Muscle layer of colon (tissue), 2 donors: ENCODE results near the gene GNMT.
A peak's percentile ranks its signal among the peaks of the same experiment; 100 is the strongest.
"Not testable (repeated sequence)": the region's sequence is repeated elsewhere in the genome, so short reads cannot be mapped to it uniquely, and the experiment has no call there.

Experiments used
- H3K27ac ChIP-seq: one replicate; pipeline ENCODE4 v1.7.0; 2013; ENCODE audit warnings: low read depth, mild to moderate bottlenecking, low read length, moderate library complexity
- H3K27me3 ChIP-seq, 2 donors: one replicate each; pipeline ENCODE4 v1.7.0; 2013; ENCODE audit warnings: low read length in 2 of 2, mild to moderate bottlenecking in 2 of 2; ENCODE audit not compliant: insufficient read depth in 2 of 2, control insufficient read depth in 1 of 2
- H3K36me3 ChIP-seq: one replicate; pipeline ENCODE4 v1.7.0; 2013; ENCODE audit warnings: mild to moderate bottlenecking, low read length; ENCODE audit not compliant: insufficient read depth
- H3K4me1 ChIP-seq: one replicate; pipeline ENCODE4 v1.7.0; 2013; ENCODE audit warnings: mild to moderate bottlenecking, low read length; ENCODE audit not compliant: insufficient read depth
- H3K4me3 ChIP-seq, 2 donors: one replicate each; pipeline ENCODE4 v1.7.0; 2013; ENCODE audit warnings: low read length in 2 of 2, low read depth in 1 of 2, mild to moderate bottlenecking in 1 of 2, moderate library complexity in 1 of 2
- H3K9ac ChIP-seq: one replicate; pipeline ENCODE4 v1.7.0; 2013; ENCODE audit warnings: low read length
- H3K9me3 ChIP-seq: one replicate; pipeline ENCODE4 v1.7.0; 2013; ENCODE audit warnings: mild to moderate bottlenecking, low read length
- donor health status: abdominal sarcoma.
- donor health status: Adenocarcinoma of cecum.

Gene GNMT

DNA sequence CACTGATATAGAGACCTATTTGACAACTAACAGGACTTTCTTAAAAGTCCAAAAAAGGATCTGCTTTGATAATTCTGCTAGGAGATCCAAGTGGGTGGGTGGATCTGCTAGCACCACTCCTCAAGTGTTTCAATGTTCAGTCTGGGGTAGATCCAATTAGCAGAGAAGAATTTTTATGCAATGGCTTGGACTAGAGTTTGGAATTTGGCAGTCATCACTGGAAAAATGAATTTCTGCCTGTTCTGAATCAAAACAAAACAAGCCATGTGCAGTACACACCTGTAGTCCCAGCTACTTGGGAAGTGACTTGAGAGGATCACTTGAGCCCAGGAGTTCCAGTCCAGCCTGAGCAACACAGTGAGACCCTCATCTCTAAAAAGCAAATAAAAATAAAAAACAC lies 12.6 kb upstream of the GNMT start:
- no peaks in the 10 kb centered on the region for H3K4me1 ChIP-seq
- H3K36me3 ChIP-seq: peaks cover 10% of the 10 kb centered on the region
- H3K27ac ChIP-seq: no peak overlapping the region

DNA sequence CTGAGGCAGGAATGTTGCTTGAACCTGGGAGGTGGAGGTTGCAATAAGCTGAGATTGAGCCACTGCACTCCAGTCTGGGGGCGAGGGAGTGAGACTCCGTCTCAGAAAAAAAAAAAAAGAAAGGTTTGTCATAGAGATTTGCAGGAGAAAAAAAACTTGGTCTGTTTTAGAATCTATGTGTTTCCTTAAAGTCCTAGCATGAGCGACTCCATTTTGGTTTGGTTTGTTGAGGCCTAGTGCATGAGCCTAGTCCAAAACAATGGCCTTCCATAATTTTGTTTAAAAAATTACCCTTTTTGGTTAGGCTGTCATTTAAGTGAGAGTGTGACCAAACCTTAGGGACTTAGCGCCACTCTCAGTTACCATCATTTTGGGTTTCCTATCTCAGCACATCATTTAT lies 8.2 kb upstream of the GNMT start:
- H3K9me3 ChIP-seq: no peaks in the 10 kb centered on the region
- no peaks in the 10 kb centered on the region for H3K36me3 ChIP-seq
- no peak overlapping the region for H3K9ac ChIP-seq
- no peaks in the 10 kb centered on the region for H3K27me3 ChIP-seq
- no peak overlapping the region for H3K27ac ChIP-seq
- no peaks in the 10 kb centered on the region for H3K4me1 ChIP-seq
- H3K4me3 ChIP-seq: no peak overlapping the region

More for the DNA sequence above, 12.6 kb upstream of the GNMT start:
- Histone ChIP-seq H3K9me3 (no peaks in the 10 kb centered on the region), H3K4me3 (no peak overlapping the region), H3K27me3 (no peaks in the 10 kb centered on the region), H3K9ac (no peak overlapping the region)

DNA sequence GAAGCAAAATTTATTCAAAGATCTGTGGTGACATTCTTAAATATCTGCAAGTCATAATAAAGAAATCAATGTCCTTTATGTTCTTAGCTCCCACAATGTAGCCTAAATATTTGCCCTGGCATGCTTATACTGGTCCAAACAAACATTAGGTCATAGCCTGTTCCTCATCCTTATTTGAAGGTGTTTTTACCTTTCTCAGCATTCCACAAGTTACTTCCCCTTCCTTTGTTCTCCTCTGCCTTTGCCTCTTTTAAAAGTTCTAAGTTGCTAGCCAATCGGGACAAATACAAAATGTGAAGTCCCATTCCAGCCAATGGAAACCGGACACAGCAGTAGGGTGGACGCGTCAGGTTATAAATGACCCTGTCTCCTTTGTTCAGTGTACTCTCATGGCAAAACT lies 6.1 kb upstream of the GNMT start:
- H3K9ac ChIP-seq, H3K4me1 ChIP-seq, H3K36me3 ChIP-seq, H3K27me3 ChIP-seq, H3K27ac ChIP-seq, H3K9me3 ChIP-seq, H3K4me3 ChIP-seq: not testable (repeated sequence)

DNA sequence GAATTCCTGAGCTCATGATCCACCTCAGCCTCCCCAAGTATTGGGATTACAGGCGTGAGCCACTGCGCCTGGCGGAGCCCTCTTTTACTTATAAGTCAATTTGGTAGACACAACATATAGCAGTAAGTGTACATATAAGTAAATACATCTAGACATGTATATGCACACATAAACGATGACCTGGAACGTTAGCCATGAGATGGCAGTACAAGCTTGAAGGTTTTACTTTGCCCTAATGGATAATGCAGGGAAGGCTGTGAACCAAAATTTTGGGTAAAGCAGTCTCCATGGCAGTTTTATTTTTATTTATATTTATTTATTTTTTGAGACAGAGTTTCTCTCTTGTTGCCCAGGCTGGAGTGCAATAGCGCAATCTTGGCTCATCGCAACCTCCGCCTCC lies 2.4 kb upstream of the GNMT start:
- Histone ChIP-seq H3K27me3 (peaks cover 0 to 4% of the 10 kb centered on the region in 2 donors), H3K36me3 (no peaks in the 10 kb centered on the region), H3K9ac (no peak overlapping the region), H3K27ac (no peak overlapping the region), H3K4me3 (no peak overlapping the region), H3K4me1 (peaks cover 11% of the 10 kb centered on the region), H3K9me3 (no peaks in the 10 kb centered on the region)

DNA sequence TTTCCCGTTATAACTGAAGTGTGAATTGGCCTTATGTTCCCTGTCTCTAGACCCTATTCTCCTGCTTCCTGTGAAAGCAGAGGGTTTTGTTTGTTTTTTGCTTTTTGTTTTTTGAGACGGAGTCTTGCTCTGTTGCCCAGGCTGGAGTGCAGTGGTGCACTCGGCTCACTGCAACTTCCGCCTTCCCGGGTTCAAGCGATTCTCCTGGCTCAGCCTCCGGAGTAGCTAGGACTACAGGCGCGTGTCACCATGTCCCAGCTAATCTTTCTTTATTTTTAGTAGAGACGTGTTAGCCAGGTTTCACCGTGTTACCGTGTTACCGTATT lies 674 bp upstream of the GNMT start:
- H3K36me3 ChIP-seq: peaks cover 11% of the 10 kb centered on the region
- peaks cover 11% of the 10 kb centered on the region for H3K4me1 ChIP-seq
- peak overlapping the region in 1 of 2 donors; percentile 57 for H3K4me3 ChIP-seq
- H3K27me3 ChIP-seq: peaks cover 0 to 4% of the 10 kb centered on the region in 2 donors
- H3K27ac ChIP-seq: no peak overlapping the region
- no peaks in the 10 kb centered on the region for H3K9me3 ChIP-seq
- H3K9ac ChIP-seq: peak overlapping the region; percentile 1

DNA sequence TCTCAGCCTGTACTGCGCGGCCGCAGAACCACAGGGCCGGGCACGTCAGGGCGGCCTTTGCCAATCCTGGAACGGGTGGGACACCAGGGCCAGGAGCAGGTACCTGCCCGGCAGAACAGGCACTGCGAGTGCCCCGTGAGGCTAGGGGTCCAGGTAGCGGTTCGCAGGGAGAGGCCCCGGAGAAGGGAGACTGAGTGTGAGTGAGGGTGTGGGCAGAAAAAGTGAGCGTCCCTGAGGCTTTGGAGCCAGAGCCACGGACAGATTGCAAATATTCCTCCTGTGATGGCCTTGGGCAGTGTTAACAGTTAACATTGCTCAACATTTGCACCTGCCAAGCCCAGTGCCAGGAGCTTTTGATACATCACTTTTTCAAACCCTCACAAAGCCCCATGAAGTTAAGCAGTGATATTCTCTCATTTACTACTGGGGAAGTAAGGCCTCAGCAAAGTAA lies 491 bp downstream of the GNMT start:
- Histone ChIP-seq H3K4me1 (peaks cover 11% of the 10 kb centered on the region), H3K9me3 (no peaks in the 10 kb centered on the region), H3K36me3 (peaks cover 21% of the 10 kb centered on the region), H3K27me3 (peaks cover 0 to 4% of the 10 kb centered on the region in 2 donors), H3K9ac (no peak overlapping the region), H3K4me3 (peak overlapping the region; percentile 56 to 57), H3K27ac (no peak overlapping the region)

DNA sequence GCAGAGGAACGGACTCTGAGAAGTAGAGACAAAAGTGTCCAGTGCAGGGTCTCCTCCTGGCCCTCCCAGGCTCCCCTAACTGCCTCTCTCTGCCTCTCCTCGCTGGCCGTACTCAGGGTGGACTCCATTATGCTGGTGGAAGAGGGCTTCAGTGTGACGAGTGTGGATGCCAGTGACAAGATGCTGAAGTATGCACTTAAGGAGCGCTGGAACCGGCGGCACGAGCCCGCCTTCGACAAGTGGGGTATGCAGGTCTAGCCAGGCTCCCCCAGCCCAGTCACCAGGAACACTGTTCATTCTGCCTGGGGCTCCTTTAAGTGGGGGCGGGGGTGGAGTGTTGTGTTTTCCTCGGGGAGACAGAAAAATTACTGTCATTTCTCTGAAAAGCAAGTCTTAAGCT lies 1.5 kb downstream of the GNMT start:
- Histone ChIP-seq H3K27ac (no peak overlapping the region), H3K4me3 (no peak overlapping the region), H3K9ac (no peak overlapping the region), H3K4me1 (peaks cover 11% of the 10 kb centered on the region), H3K27me3 (peaks cover 0 to 4% of the 10 kb centered on the region in 2 donors), H3K9me3 (no peaks in the 10 kb centered on the region), H3K36me3 (peaks cover 29% of the 10 kb centered on the region)

DNA sequence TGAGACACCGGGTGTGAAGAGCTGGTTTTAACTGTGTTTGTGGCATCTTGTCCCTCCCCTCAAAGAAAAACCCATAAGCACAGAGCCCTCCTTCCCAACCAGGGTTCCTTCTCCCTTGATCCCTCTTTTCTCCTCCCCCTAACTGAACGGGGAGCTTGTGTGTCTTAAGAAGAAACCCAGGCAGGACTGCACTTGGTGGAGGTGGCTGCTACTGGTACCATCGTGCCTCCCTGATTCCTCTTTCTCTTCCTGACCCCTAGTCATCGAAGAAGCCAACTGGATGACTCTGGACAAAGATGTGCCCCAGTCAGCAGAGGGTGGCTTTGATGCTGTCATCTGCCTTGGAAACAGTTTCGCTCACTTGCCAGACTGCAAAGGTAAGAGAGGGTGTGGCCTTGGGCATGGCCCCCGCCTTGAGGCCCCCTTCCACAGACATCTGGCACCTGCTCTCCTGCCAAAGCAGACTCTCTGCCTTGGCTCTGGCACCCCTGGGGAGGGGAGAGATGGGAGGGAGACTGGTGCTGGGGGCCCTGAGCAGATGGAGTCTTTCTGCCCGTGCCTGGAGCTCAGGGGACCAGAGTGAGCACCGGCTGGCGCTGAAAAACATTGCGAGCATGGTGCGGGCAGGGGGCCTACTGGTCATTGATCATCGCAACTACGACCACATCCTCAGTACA lies 2.1 kb downstream of the GNMT start:
- H3K36me3 ChIP-seq: peaks cover 32% of the 10 kb centered on the region
- peaks cover 11% of the 10 kb centered on the region for H3K4me1 ChIP-seq
- H3K27ac ChIP-seq: no peak overlapping the region
- H3K4me3 ChIP-seq: no peak overlapping the region
- H3K9ac ChIP-seq: no peak overlapping the region
- peaks cover 0 to 4% of the 10 kb centered on the region in 2 donors for H3K27me3 ChIP-seq
- no peaks in the 10 kb centered on the region for H3K9me3 ChIP-seq

DNA sequence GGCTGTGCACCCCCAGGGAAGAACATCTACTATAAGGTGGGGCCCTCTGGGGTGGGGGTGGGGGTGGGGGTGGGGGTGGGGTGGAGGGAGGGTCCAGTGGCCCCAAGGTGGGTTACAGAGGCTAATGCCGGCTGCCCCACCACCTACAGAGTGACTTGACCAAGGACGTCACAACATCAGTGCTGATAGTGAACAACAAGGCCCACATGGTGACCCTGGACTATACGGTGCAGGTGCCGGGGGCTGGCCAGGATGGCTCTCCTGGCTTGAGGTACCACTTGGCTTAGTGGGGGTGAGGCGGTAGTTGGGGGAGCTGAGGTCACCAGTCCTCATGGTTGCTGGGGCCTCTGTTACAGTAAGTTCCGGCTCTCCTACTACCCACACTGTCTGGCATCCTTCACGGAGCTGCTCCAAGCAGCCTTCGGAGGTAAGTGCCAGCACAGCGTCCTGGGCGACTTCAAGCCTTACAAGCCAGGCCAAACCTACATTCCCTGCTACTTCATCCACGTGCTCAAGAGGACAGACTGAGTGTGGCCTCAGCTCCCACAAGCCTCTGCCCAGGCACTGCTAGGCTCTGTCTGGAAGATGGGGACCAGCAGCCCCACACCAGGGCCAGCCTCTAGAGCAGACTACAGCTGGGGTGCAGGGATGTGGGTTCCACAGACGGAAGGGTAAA lies 2.8 kb downstream of the GNMT start:
- Histone ChIP-seq H3K9ac (no peak overlapping the region), H3K4me1 (peaks cover 11% of the 10 kb centered on the region), H3K27me3 (peaks cover 0 to 4% of the 10 kb centered on the region in 2 donors), H3K9me3 (no peaks in the 10 kb centered on the region), H3K36me3 (peaks cover 34% of the 10 kb centered on the region), H3K4me3 (no peak overlapping the region), H3K27ac (no peak overlapping the region)

DNA sequence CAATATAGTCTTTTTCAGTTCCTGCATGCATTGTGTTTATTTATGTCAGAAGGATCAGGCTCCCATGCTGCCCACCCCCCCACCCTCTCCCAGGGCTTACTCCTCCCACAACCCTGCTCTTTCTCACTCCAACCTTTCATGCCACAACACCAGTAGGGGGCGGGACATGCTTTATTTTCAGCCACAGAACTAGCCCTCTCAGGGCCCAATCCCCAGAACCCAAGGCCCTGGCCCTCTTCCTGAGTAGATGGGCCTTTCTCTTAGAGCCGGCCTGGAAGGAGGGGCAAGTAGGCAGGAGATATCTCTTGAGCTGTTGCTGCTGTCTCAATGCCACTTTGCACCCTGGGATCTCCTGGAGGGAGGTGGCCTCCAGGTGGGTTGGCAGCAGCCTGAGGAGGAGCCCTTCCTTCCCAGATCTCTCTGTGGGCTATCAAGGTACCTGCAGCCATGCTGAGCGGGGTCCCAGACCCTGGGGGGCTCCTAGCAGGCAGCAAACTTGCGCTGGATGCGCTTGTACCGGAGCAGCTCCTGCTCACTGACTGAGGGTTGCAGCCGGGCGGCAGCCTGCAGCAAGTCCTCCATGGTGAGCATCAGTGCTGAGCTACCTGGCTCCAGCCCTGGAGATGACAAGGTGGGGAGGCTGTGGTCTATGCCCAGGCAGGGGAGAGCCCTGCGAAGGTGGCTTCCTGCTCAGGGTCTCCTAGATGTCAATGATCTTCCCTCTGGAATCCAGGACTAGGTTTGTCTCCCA lies 3.5 kb downstream of the GNMT start:
- Histone ChIP-seq H3K9me3 (no peaks in the 10 kb centered on the region), H3K9ac (no peak overlapping the region), H3K27me3 (peaks cover 0 to 4% of the 10 kb centered on the region in 2 donors), H3K4me1 (peaks cover 11% of the 10 kb centered on the region), H3K27ac (no peak overlapping the region), H3K4me3 (no peak overlapping the region), H3K36me3 (peaks cover 41% of the 10 kb centered on the region)

DNA sequence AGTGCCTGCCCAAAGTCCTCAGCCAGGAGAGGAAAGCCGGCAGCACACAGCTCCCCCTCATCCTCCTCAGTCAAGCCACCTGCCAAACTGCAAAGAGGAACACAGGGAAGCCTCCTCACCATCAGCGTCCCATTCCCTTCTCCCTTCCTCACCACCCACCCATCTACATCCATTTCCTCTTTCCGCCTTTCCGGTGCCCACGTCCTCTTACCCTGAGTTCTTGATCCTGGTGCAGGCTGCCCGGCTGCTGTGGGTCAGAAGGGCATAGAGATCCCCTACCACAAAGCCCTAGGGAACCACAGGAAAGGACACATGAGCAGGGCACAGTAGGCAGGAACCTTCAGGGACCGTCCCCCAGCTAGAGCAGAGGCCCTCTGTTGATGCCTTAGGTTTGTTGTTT lies 6.0 kb downstream of the GNMT start:
- Histone ChIP-seq H3K4me1 (no peaks in the 10 kb centered on the region), H3K36me3 (peaks cover 48% of the 10 kb centered on the region), H3K4me3 (no peak overlapping the region), H3K9me3 (no peaks in the 10 kb centered on the region), H3K9ac (no peak overlapping the region), H3K27me3 (no peaks in the 10 kb centered on the region), H3K27ac (no peak overlapping the region)
